ENCODE data around the gene ELOVL2.

DNA sequence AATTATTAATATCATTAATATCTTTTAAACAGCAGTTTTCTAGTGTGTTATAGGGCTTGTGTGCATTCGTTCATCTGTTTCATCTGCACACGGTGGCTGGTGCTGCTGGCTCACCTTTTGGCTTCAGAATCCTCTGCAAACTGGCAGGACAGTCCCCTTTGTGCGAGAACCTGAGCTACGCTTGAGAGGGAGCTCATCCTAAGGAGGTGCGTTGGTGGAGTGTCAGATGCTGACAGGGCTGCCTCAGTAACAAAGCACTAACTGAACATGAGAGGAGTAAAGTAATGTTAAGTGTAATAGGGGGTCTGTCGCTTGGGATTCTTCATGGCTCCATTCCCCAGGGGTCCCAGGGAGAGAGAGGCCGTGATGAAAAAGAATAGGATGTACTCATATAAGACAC is 22.4 kb downstream of the ELOVL2 start:
- TF ChIP-seq, protein P1, sequence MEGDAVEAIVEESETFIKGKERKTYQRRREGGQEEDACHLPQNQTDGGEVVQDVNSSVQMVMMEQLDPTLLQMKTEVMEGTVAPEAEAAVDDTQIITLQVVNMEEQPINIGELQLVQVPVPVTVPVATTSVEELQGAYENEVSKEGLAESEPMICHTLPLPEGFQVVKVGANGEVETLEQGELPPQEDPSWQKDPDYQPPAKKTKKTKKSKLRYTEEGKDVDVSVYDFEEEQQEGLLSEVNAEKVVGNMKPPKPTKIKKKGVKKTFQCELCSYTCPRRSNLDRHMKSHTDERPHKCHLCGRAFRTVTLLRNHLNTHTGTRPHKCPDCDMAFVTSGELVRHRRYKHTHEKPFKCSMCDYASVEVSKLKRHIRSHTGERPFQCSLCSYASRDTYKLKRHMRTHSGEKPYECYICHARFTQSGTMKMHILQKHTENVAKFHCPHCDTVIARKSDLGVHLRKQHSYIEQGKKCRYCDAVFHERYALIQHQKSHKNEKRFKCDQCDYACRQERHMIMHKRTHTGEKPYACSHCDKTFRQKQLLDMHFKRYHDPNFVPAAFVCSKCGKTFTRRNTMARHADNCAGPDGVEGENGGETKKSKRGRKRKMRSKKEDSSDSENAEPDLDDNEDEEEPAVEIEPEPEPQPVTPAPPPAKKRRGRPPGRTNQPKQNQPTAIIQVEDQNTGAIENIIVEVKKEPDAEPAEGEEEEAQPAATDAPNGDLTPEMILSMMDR (IDR thresholded peaks at IDR 0.05; ENCODE audit: low read depth, low read length), result no peak
- no peak for TF ChIP-seq MYC (IDR thresholded peaks at IDR 0.05; ENCODE audit: low read depth, low read length)
- TF ChIP-seq POLR2A (IDR thresholded peaks at IDR 0.05; ENCODE audit: extremely low read depth, insufficient read length), result no peak
- no peak for TF ChIP-seq MAX (IDR thresholded peaks at IDR 0.05; ENCODE audit: low read depth, low read length)
